Measurements from ENCODE around the gene AZIN2.

Gene AZIN2

GRCh38 chr1:33080373-33080772 lies 580 bp upstream of the AZIN2 start:
- Histone ChIP-seq H3K9ac (ENCODE audit: low read length in 2 of 2) (peak overlapping the region; percentile 59 to 76), H3K9me3 (ENCODE audit: control insufficient read depth in 2 of 2, low read length in 2 of 2) (no peaks in the 10 kb centered on the region), H3K4me1 (ENCODE audit: control insufficient read depth, insufficient read depth, low read length) (peaks cover 19% of the 10 kb centered on the region), H3K36me3 (ENCODE audit: control insufficient read depth in 2 of 2, insufficient read depth in 2 of 2, low read length in 2 of 2) (no peaks in the 10 kb centered on the region), H3K4me3 (ENCODE audit: low read length in 2 of 2) (peak overlapping the region; percentile 75 to 88), H3K27ac (ENCODE audit: low read length) (no peak overlapping the region), H3K27me3 (ENCODE audit: control insufficient read depth in 1 of 2, insufficient read depth in 2 of 2, low read length in 2 of 2) (no peaks in the 10 kb centered on the region)

GRCh38 chr1:33081554-33082305 lies 777 bp downstream of the AZIN2 start:
- no peak overlapping the region for H3K27ac ChIP-seq (ENCODE audit: low read length)
- no peaks in the 10 kb centered on the region for H3K36me3 ChIP-seq (ENCODE audit: control insufficient read depth in 2 of 2, insufficient read depth in 2 of 2, low read length in 2 of 2)
- peak overlapping the region; percentile 75 to 88 for H3K4me3 ChIP-seq (ENCODE audit: low read length in 2 of 2)
- no peaks in the 10 kb centered on the region for H3K9me3 ChIP-seq (ENCODE audit: control insufficient read depth in 2 of 2, low read length in 2 of 2)
- peaks cover 23% of the 10 kb centered on the region for H3K4me1 ChIP-seq (ENCODE audit: control insufficient read depth, insufficient read depth, low read length)
- H3K27me3 ChIP-seq (ENCODE audit: control insufficient read depth in 1 of 2, insufficient read depth in 2 of 2, low read length in 2 of 2), result no peaks in the 10 kb centered on the region
- H3K9ac ChIP-seq (ENCODE audit: low read length in 2 of 2), result peak overlapping the region; percentile 75 to 76

- no peaks in the 10 kb centered on the region for H3K27me3 ChIP-seq (ENCODE audit: control insufficient read depth in 1 of 2, insufficient read depth in 2 of 2, low read length in 2 of 2)
- no peak overlapping the region for H3K9ac ChIP-seq (ENCODE audit: low read length in 2 of 2)
- H3K4me1 ChIP-seq (ENCODE audit: control insufficient read depth, insufficient read depth, low read length), result peaks cover 23% of the 10 kb centered on the region
- H3K4me3 ChIP-seq (ENCODE audit: low read length in 2 of 2), result no peak overlapping the region
- no peaks in the 10 kb centered on the region for H3K9me3 ChIP-seq (ENCODE audit: control insufficient read depth in 2 of 2, low read length in 2 of 2)
- no peak overlapping the region for H3K27ac ChIP-seq (ENCODE audit: low read length)
- no peaks in the 10 kb centered on the region for H3K36me3 ChIP-seq (ENCODE audit: control insufficient read depth in 2 of 2, insufficient read depth in 2 of 2, low read length in 2 of 2)
These were observed 1.7 kb downstream of the AZIN2 start for GRCh38 chr1:33082575-33083108.

GRCh38 chr1:33085332-33085731 lies 4.4 kb downstream of the AZIN2 start:
- H3K4me1 ChIP-seq (ENCODE audit: control insufficient read depth, insufficient read depth, low read length), result peaks cover 20% of the 10 kb centered on the region
- no peaks in the 10 kb centered on the region for H3K36me3 ChIP-seq (ENCODE audit: control insufficient read depth in 2 of 2, insufficient read depth in 2 of 2, low read length in 2 of 2)
- H3K9me3 ChIP-seq (ENCODE audit: control insufficient read depth in 2 of 2, low read length in 2 of 2), result no peaks in the 10 kb centered on the region
- H3K27ac ChIP-seq (ENCODE audit: low read length), result no peak overlapping the region
- no peak overlapping the region for H3K9ac ChIP-seq (ENCODE audit: low read length in 2 of 2)
- no peak overlapping the region for H3K4me3 ChIP-seq (ENCODE audit: low read length in 2 of 2)
- no peaks in the 10 kb centered on the region for H3K27me3 ChIP-seq (ENCODE audit: control insufficient read depth in 1 of 2, insufficient read depth in 2 of 2, low read length in 2 of 2)

- H3K9ac ChIP-seq (ENCODE audit: low read length in 2 of 2), result no peak overlapping the region
- no peak overlapping the region for H3K27ac ChIP-seq (ENCODE audit: low read length)
- H3K4me1 ChIP-seq (ENCODE audit: control insufficient read depth, insufficient read depth, low read length), result peaks cover 14% of the 10 kb centered on the region
- H3K27me3 ChIP-seq (ENCODE audit: control insufficient read depth in 1 of 2, insufficient read depth in 2 of 2, low read length in 2 of 2), result no peaks in the 10 kb centered on the region
- no peaks in the 10 kb centered on the region for H3K9me3 ChIP-seq (ENCODE audit: control insufficient read depth in 2 of 2, low read length in 2 of 2)
- H3K4me3 ChIP-seq (ENCODE audit: low read length in 2 of 2), result no peak overlapping the region
- no peaks in the 10 kb centered on the region for H3K36me3 ChIP-seq (ENCODE audit: control insufficient read depth in 2 of 2, insufficient read depth in 2 of 2, low read length in 2 of 2)
These were observed 5.5 kb downstream of the AZIN2 start for GRCh38 chr1:33086384-33086850.

GRCh38 chr1:33087677-33088076 lies 6.7 kb downstream of the AZIN2 start:
- Histone ChIP-seq H3K27ac (ENCODE audit: low read length) (no peak overlapping the region), H3K27me3 (ENCODE audit: control insufficient read depth in 1 of 2, insufficient read depth in 2 of 2, low read length in 2 of 2) (no peaks in the 10 kb centered on the region), H3K9me3 (ENCODE audit: control insufficient read depth in 2 of 2, low read length in 2 of 2) (no peaks in the 10 kb centered on the region), H3K4me3 (ENCODE audit: low read length in 2 of 2) (no peak overlapping the region), H3K36me3 (ENCODE audit: control insufficient read depth in 2 of 2, insufficient read depth in 2 of 2, low read length in 2 of 2) (no peaks in the 10 kb centered on the region), H3K4me1 (ENCODE audit: control insufficient read depth, insufficient read depth, low read length) (peaks cover 4% of the 10 kb centered on the region), H3K9ac (ENCODE audit: low read length in 2 of 2) (no peak overlapping the region)

- H3K27me3 ChIP-seq (ENCODE audit: control insufficient read depth in 1 of 2, insufficient read depth in 2 of 2, low read length in 2 of 2), result no peaks in the 10 kb centered on the region
- H3K27ac ChIP-seq (ENCODE audit: low read length), result no peak overlapping the region
- no peaks in the 10 kb centered on the region for H3K9me3 ChIP-seq (ENCODE audit: control insufficient read depth in 2 of 2, low read length in 2 of 2)
- peaks cover 4% of the 10 kb centered on the region for H3K4me1 ChIP-seq (ENCODE audit: control insufficient read depth, insufficient read depth, low read length)
- H3K36me3 ChIP-seq (ENCODE audit: control insufficient read depth in 2 of 2, insufficient read depth in 2 of 2, low read length in 2 of 2), result no peaks in the 10 kb centered on the region
- no peak overlapping the region for H3K9ac ChIP-seq (ENCODE audit: low read length in 2 of 2)
- H3K4me3 ChIP-seq (ENCODE audit: low read length in 2 of 2), result no peak overlapping the region
These were observed 7.4 kb downstream of the AZIN2 start for GRCh38 chr1:33088119-33088906.

- H3K36me3 ChIP-seq (ENCODE audit: control insufficient read depth in 2 of 2, insufficient read depth in 2 of 2, low read length in 2 of 2), result no peaks in the 10 kb centered on the region
- no peak overlapping the region for H3K9ac ChIP-seq (ENCODE audit: low read length in 2 of 2)
These were observed 8.5 kb downstream of the AZIN2 start for GRCh38 chr1:33089457-33089856.

GRCh38 chr1:33092438-33092837 lies 11.5 kb downstream of the AZIN2 start:
- H3K4me3 ChIP-seq (ENCODE audit: low read length in 2 of 2), result no peak overlapping the region
- H3K36me3 ChIP-seq (ENCODE audit: control insufficient read depth in 2 of 2, insufficient read depth in 2 of 2, low read length in 2 of 2), result peaks cover 0 to 2% of the 10 kb centered on the region in 2 donors
- H3K27me3 ChIP-seq (ENCODE audit: control insufficient read depth in 1 of 2, insufficient read depth in 2 of 2, low read length in 2 of 2), result no peaks in the 10 kb centered on the region
- no peaks in the 10 kb centered on the region for H3K9me3 ChIP-seq (ENCODE audit: control insufficient read depth in 2 of 2, low read length in 2 of 2)
- H3K27ac ChIP-seq (ENCODE audit: low read length), result no peak overlapping the region
- H3K9ac ChIP-seq (ENCODE audit: low read length in 2 of 2), result no peak overlapping the region
- H3K4me1 ChIP-seq (ENCODE audit: control insufficient read depth, insufficient read depth, low read length), result no peaks in the 10 kb centered on the region

More at GRCh38 chr1:33089457-33089856, 8.5 kb downstream of the AZIN2 start:
- H3K4me1 ChIP-seq (ENCODE audit: control insufficient read depth, insufficient read depth, low read length), result peaks cover 4% of the 10 kb centered on the region
- H3K9me3 ChIP-seq (ENCODE audit: control insufficient read depth in 2 of 2, low read length in 2 of 2), result no peaks in the 10 kb centered on the region
- H3K4me3 ChIP-seq (ENCODE audit: low read length in 2 of 2), result no peak overlapping the region
- no peak overlapping the region for H3K27ac ChIP-seq (ENCODE audit: low read length)
- H3K27me3 ChIP-seq (ENCODE audit: control insufficient read depth in 1 of 2, insufficient read depth in 2 of 2, low read length in 2 of 2), result no peaks in the 10 kb centered on the region

- no peak overlapping the region for H3K4me3 ChIP-seq (ENCODE audit: low read length in 2 of 2)
- no peak overlapping the region for H3K27ac ChIP-seq (ENCODE audit: low read length)
- H3K27me3 ChIP-seq (ENCODE audit: control insufficient read depth in 1 of 2, insufficient read depth in 2 of 2, low read length in 2 of 2), result no peaks in the 10 kb centered on the region
- no peaks in the 10 kb centered on the region for H3K9me3 ChIP-seq (ENCODE audit: control insufficient read depth in 2 of 2, low read length in 2 of 2)
- H3K36me3 ChIP-seq (ENCODE audit: control insufficient read depth in 2 of 2, insufficient read depth in 2 of 2, low read length in 2 of 2), result peaks cover 2 to 4% of the 10 kb centered on the region in 2 donors
- no peak overlapping the region for H3K9ac ChIP-seq (ENCODE audit: low read length in 2 of 2)
- H3K4me1 ChIP-seq (ENCODE audit: control insufficient read depth, insufficient read depth, low read length), result no peaks in the 10 kb centered on the region
These were observed 12.1 kb downstream of the AZIN2 start for GRCh38 chr1:33093004-33093403.
